Inflammatory macrophage treated with lipopolysaccharide for 1 hour (primary cell): ENCODE results near the gene ACO2.

Experiments
- DNase-seq, 2 donors: peaks; one replicate each; pipeline ENCODE4 v3.0.0-alpha.2; 2020 to 2022

Gene ACO2

DNA sequence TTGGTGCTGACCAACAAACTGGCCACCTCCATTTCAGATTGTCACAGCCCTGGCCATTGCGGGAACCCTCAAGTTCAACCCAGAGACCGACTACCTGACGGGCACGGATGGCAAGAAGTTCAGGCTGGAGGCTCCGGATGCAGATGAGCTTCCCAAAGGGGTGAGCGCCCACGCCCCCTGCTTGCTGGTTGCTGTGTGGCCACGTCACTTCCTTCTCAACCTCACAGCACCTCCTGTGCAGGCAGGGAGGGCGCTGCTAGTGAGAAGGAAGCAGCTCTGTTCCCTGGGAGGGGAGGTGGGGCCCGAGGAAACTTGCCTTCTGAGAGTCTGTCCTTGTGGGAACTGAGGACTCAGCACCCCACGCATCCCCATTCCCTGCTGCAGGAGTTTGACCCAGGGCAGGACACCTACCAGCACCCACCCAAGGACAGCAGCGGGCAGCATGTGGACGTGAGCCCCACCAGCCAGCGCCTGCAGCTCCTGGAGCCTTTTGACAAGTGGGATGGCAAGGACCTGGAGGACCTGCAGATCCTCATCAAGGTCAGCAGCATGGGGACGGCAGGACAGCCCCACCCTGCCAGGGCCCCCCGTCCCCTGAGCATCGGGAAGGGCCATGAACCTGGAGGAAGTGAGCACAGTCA lies 56.0 kb downstream of the ACO2 start:
- DNase-seq = peak; percentile 28 to 47

DNA sequence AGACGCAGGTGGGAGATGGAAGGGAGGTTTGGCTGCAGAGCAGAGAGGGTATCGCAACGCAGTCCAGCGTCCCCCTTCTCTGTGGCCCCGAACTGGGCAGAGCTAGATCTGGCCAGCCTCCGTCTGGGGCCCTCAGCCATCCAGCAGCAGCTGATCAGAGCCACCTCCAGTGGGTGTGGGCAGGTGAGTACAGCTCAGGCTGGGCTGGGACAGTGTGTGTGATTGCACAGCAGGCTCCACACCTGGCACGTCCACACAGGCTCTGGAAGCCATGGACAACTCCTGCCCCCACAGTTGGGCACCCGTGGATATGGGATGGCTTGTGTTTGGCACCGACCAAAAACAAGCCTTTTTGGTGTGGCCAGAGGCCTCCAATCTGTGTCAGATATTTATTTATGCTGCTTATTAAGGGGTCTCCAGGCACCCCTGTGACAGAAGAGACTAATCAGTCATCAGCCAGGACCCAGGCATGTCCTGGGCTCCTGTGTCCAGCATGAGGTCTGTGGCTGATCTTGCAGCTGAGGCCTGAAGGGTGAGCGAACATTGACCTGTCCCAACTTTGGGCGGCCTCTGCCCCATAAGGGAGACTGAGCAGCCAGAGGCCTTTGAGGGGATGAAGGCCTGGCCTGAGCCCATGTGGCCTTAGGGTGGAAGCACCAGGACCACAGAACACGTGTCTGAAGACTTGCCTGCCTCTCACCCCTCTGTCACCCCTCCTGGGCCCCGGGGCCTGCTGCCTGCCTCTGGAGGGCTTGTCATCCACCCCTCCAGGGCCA lies 56.7 kb downstream of the ACO2 start:
- DNase-seq = no peak

DNA sequence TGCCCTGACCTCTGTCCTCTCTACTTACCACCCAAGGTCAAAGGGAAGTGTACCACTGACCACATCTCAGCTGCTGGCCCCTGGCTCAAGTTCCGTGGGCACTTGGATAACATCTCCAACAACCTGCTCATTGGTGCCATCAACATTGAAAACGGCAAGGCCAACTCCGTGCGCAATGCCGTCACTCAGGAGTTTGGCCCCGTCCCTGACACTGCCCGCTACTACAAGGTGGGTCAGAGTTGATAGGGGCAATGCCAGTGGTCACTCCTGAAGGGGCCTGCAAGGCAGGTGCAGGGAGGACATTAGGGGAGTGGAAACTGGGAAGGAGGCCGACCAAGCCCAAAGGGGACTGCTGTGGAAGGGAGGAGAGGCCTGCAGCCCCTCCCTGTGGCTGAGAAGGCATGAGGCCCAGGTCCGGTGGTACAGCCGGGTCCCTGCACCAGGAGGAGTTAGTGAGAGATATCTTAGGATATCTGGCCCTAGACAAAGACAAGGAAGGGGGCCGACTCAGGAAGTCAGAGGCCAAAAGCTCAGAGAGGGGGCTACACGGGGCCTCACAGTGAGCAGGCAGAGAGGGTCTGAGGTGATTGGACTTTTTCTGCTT lies 57.4 kb downstream of the ACO2 start:
- no peak for DNase-seq

DNA sequence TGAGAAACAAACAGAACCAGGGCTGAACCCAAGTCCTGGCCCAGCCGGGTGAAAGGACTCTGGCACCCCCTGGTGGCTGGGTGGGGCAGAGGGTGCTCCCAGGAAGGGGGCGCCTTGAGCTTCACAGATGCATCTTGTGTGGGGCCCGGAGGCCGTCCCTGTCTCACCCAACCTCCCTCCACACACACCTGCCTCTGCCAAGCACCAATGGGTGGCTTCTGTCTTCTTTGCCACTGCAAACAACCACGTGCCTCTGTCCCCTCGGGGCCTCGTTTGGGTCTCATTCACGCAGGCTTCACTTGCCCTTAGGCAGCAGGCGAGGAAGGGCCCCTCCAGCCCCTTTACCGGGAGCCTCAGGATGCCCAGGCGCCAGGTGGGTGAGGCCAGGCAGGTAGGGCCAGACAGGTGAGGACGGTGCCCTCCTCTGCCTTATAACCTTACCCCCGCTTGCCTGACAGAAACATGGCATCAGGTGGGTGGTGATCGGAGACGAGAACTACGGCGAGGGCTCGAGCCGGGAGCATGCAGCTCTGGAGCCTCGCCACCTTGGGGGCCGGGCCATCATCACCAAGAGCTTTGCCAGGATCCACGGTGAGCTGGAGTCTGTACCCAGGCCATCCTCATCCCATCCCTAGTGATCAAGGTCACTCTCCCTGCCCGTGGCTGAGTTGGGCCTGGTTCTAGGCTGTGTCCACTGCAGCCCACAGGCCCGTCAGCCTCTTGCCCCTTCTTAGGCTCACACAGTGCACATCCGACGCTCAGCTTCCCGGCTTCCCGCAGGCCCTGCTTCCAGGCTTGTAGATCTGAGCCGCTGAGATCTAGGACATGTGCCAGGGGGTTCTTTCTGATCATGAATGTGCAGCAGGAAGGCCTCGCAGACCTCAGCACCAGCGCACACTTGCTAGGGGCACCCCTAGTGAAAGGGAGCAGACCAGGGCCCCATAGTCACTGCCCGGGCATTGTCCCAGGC lies 58.2 kb downstream of the ACO2 start:
- DNase-seq = peak in 1 of 2 donors; percentile 55

DNA sequence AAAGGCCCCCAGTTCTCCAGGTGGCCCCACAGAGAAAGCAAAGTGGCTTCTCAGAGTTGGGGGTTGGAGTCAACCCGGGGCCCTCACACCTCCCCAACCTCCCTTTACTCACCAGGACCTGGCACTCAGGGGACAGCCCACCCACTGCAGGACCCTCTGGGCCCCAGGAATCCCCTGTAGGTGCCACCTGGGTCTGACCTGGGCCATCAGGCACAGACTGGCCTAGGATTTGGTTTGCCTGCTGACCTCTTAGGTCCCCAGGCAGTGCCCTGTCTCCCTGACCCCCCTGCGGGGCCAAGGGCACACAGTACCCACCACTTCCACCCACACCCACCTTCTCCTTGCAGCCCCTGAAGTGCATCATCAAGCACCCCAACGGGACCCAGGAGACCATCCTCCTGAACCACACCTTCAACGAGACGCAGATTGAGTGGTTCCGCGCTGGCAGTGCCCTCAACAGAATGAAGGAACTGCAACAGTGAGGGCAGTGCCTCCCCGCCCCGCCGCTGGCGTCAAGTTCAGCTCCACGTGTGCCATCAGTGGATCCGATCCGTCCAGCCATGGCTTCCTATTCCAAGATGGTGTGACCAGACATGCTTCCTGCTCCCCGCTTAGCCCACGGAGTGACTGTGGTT lies 59.3 kb downstream of the ACO2 start:
- no peak for DNase-seq

DNA sequence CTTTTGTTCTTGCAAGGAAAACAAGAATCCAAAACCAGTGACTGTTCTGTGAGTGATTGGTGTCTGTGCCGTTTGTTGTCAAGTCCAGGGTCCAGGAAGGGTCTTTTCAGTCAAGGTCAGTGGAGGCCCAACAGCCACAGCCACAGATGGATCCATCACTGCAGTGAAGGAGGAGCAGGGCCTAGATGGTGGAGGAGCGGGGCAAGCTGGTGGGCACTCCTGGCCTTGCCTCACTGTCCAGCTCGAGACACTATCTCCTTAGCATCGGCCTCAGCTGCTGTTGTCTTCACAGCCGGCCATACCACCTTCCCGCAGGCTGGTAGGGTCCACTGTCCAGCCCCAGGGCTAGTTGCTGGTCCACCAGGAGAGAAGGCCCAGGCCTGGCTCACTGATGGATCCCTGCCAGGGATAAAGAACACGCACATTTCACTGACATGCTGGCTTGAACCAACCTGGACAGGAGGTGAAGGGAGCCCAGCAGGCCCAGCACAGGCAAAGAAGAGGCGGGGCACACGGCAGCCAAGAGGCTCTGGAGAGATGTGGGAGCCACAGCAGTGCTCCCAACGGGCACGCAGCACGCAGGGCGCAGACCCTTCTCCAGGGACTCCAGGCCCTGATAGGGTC lies 60.1 kb downstream of the ACO2 start:
- DNase-seq = no peak

DNA sequence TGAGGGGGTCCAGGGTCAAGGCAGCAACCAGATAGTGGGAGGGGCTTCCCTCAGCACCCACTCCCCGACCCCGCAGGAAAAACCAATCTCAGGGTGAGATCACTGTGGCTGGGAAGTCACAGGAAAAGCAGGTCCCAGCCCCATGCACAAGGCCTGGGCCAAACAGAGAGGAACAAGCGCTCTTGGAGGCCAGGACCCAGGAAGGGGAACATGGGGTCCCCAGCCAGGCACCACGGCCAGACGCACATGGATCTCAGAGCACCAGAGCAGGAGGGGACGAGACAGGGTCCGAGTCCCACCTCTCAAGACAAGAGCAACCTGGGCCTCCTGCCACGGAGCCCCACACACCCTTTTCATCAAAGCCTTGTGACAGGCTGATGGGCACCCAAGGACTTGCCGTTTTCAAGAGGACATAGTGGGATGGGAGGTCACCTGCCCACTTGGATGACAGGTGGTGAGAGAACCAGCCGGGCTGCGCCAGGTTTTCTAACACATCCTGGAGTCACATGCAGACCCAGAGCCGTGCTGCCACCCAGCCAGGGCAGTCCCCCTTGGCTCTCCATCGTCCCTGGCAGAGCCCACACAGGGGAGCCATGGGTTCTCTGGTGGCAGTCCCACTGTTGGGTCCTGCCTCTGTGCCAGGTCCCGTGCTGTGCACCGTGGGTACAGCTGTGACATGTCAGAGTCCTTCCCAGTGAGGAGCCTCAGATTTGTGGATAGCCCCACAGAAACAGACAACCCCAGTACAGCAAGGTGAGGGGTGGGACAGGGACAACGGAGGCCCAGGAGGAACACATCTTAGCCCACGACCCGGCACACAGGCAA lies 62.2 kb downstream of the ACO2 start:
- DNase-seq = no peak

DNA sequence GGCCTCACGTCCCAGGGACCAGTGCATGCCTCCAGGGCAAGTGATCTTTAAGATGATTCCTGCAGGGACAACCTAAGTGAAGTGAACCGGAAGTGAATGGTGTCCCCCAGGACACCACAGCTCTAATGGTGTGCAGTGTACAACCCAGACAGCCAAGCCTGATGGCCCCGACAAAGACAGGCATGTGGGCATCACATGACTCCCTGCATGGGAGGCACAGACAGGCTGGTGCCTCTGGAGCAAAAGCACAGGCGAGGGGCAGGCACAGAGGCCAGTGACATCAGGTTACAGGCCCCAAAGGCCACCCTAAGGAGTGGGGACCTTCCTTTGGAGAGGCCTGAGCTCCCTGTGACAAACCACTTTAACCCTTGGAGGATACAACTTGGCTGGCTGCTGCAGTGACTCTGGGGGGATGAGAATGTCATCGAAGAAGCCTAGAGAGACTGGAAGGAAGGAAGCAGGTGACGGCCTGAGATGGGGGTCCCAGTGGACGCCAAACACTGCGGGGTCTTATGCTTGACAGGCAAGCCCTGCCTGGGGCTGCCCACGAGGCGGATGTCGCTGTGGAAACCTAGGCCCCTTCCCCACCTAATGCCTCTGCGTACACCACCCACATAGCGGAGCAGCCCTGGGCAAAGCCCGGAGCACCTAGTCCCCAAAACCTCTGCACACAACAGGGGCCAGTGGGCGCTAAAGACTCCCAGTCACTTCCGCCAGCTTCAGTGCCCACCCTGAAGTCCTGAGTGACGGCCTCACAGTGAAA lies 63.0 kb downstream of the ACO2 start:
- no peak for DNase-seq

DNA sequence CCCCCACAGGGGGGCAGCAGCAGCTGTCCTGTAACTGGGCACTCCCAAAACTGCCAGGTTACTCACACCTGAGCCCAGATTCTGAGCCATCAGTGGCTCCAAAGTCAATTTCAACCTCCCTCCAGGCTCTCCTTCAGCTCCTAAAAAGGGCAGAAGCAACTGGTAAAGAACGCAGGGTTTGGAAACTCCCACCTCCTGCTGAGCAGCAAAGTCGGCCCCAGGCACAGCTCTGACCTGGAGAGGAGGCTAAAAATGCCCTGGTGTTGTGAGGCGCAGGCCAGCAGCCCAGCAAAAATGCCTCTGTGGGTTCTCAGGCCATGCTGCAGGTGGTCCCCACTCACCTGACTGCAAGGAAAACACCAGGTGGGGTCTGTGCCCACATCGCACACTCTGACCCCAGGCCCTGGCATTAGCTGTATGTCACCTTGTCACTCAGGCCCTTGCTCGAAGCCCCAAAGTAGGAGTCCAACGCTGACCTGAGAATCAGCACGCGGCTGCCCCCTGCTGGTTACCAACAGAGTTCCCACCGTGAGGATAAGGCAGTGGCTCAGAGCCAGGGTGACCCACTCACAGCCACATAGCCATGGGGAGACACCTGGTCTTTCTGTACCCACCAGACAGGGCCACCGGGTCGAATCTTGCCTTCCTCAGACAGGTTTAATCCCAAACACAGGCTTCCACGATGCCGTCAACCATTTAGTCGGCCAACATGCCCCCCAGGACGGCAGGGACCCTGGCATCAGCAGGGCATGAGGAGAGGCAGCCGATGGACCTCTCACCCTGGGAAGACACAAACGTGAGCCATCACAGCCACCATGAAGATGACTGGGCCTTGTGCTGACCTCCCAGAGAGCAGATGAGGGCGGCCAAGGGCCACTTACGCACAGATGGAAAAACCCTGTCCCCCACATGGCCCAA lies 64.2 kb downstream of the ACO2 start:
- DNase-seq = peak; percentile 28 to 82

DNA sequence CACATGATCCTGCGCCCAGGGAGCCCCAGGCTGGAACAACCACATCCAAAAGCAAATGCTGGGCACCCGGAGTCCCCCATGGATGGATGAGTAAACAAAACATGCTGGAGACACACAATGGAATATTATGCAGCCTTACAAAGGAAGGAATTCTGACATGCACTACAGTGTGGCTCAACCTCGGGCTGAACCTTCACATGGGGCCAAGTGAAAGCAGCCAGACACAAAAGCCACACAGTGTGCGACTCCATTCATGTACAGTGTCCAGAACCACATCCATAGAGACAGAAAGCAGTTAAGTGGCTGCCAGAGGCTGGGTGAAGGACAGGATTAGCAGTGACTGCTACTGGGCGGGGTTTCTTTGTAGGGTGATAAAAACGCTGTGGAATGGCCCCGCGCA lies 65.3 kb downstream of the ACO2 start:
- DNase-seq = no peak

DNA sequence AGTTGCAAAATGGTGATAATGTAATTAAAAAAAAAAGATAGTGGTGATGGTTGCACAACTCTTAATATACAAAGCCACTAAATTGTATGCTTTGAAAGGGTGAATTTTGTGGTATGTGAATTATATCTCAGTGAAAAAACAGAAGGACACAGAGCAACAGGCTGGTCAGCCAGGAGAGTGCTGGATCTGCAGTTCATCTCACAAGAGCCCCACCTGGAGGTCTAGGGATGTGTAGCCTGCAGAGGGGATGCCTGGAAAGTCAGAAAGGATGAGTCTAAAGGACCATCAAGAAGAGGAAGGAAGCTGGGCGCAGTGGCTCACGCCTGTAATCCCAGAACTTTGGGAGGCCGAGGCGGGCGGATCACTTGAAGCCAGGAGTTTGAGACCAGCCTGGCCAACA lies 66.3 kb downstream of the ACO2 start:
- DNase-seq = no peak

DNA sequence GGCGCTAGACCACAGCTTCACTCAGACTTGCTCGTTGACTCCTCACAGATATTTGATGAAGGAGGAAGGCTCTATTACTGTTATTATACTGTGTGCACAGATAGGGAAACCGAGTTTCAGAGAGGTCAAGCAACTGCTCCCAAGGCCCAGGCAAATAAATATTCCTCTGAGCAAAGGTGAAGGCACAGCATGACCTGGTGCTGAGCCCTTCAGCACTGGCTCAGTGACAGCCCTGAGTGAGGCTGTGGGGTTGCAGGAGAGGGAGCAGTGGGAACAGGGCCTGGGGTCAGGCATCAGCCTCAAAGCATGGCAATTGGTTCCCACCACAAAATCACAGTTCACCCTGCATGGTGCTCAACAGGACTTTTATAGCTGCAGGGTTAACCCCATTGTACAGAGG lies 68.3 kb downstream of the ACO2 start:
- DNase-seq = no peak

DNA sequence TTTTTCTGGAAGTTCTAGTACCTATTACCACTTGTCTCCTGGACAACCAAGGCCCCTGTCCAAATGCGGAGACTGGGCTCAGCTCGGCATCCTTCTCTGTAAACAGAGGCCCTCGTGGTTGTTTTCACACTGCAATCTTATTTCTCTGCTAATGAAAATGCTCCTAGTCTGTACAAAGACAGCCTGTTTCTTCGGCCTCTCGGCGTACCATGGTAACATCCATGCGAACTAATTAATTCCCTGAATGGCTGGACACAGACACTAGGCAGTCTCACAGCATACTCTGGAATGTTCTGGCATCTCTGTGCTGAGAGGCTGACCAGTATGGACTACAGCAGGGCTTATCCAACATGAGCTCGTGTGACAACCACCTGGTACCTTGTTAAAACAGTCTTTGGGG lies 69.7 kb downstream of the ACO2 start:
- no peak for DNase-seq

DNA sequence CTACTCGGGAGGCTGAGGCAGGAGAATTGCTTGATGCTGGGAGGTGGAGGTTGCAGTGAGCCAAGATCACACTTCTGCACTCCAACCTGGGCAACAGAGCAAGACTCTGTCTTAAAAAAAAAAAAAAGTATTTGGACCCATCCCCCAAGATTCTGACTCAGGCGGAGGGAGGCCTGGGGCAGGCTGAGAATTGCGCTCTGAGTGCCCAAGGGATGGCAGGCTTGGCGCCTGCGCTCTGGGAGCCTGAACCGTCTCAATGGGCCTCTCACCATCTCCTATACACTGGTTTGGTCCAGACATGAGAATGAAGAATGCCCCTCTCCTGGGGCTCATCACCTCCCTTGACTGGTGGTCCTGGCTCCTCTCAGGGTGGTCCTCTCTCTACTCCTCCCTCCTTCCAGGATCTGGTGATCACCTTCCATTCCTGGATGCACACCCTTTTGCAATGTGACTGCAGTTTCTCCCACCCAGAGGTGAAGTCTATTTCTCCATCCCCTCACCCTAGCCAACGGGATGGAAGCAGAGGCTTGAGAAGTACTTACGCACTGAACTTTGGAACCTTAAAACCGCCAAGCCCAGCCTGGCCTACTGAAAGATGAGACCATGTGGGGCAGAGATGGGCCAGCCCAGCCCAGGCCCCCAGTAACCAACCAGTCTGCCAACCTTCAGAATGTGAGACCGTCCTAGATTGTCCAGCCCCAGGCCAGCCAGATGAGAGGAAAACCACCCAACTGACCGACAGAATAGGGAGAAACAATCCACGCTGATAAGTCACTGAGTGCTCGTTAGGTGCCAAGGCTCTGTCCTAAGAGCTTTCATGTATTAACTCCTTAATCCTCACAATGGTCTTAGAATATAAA lies 70.5 kb downstream of the ACO2 start:
- no peak for DNase-seq

DNA sequence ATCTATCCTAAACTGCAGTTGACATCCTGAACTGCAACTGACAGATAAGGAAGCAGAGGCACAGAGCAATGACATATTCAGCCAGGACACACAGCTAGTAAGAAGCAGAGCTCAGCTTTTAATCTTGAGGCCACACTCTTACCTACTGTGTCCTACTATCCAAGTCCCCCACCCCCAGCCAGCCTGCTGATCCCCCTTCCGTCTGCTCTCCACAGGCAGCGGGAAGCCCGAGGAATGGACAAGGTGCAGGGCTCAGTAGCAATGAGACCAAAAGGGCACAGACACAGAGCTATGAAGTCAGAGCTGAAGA lies 71.0 kb downstream of the ACO2 start:
- DNase-seq = no peak

DNA sequence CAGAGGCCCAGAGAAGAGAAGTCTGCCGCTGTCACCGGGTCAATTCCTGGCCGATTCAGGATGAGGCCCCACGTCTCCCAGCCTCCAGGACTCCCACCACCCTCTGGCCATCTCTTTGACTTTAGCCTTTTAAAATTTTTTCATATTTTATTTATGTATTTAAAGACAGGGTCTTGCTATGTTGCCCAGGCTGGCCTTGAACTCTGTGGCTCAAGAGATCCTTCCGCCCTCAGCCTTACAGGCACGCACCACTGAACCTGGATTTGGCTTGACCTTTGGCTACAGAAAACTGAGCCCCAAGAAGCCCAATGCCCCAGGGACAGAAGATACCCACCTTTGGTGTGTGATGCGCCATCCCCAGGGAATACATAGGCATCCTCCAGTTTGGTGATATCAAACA lies 71.4 kb downstream of the ACO2 start:
- no peak for DNase-seq

DNA sequence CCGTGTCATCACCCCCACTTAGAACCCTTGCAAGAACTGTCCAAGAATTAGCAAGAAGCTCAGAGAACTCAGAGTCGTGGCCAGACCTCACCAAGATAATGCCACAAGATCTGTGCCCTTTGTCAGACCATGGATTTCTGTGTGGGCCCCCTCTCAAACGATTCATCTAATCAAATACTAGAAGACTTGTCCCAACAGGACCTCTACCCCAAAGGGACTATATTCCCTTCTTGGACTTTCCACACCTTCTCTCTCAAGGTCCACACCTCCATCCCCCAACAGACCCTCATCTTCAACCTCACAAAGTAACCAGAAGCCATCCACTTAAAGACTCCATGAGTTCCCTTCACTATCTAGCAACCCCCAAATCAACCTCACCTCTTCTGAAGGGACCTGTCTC lies 72.6 kb downstream of the ACO2 start:
- DNase-seq = no peak

DNA sequence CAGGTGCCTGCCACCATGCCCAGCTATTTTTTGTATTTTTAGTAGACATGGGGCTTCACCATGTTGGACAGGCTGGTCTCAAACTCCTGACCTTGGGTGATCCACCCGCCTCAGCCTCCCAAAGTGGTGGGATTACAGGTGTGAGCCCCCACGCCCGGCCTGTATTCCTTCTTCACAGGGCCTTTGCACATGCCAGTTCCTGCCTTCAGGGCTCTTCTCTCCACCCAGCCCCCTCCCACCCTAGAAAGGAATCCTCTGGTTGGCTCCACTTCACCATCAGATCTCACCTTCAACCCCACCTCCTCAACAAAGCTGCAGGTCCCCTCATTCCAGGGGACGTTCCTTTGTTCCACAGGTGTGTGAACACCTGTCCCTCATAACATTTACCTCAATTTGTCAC lies 73.3 kb downstream of the ACO2 start:
- no peak for DNase-seq
